HepG2 (cell line): ENCODE measurements around the gene PATZ1. TPM values are rescaled to one million over a fixed set of nuclear protein-coding genes. Genes with fewer than 3 reads are reported as not detected.

Experiments used
- ATAC-seq: fragments of 200-7000 bp; cut with Tn5 transposase; 3 replicates; pipeline ENCODE4 v1.9.1; 2020; ENCODE audit warnings: mild to moderate bottlenecking, moderate library complexity
- BruUV-seq: library from RNA; stranded (reverse); fragments of 400-500 nt; replicated peaks from 2 replicates; lab custom pipeline; 2021; lab: Mats Ljungman, UMichigan
- CTCF ChIA-PET: fragments of 300-600 bp; formaldehyde crosslinking; extraction: SDS; loops from one replicate; lab custom pipeline; 2021; ENCODE audit warnings: low total read pairs, inconsistent platforms, low intra/inter-chr PET ratio; lab: Yijun Ruan, JAX
- POLR2A ChIA-PET: fragments of 350-600 bp; sonication (Branson Sonifier 250); formaldehyde crosslinking; loops from one replicate; lab custom pipeline; 2020; ENCODE audit warnings: antibody characterized with exemption, inconsistent platforms; lab: Yijun Ruan, JAX
- DNase-seq: peaks from one replicate; pipeline ENCODE4 v3.0.0-alpha.2; 2015; ENCODE audit warnings: low spot score
- FAIRE-seq: peaks from 3 replicates; lab custom pipeline; 2011; peaks lifted over from hg19 to GRCh38; lab: Jason Lieb, UNC
- H2AFZ ChIP-seq: one replicate; pipeline ENCODE4 v1.6.1; 2011; ENCODE audit warnings: low read length, inconsistent platforms
- H3K27ac ChIP-seq: fragments of 300-600 bp; 3 replicates; pipeline ENCODE4 v1.8.0; 2011; ENCODE audit warnings: mixed run types, mild to moderate bottlenecking, mixed read lengths, low read length, inconsistent platforms; ENCODE audit not compliant: insufficient read depth; ENCODE audit errors: extremely low read length
- H3K27me3 ChIP-seq, 2 experiments: fragments of 200-600 bp in 1 of 2; 2 replicates in 1 of 2; 3 replicates in 1 of 2; pipeline versions ENCODE4 v1.6.0 to v1.8.0; 2011; ENCODE audit warnings: low read length in 2 of 2, mild to moderate bottlenecking in 2 of 2, moderate library complexity in 2 of 2, inconsistent platforms in 1 of 2; ENCODE audit not compliant: insufficient read depth in 2 of 2, control insufficient read depth in 1 of 2
- H3K36me3 ChIP-seq, 2 experiments: fragments of 200-600 bp in 1 of 2; replicated peaks in 1 of 2; 2 replicates in 1 of 2; 3 replicates in 1 of 2; pipeline versions ENCODE4 v1.5.1 to v1.8.0; 2011; ENCODE audit warnings: low read length in 2 of 2, inconsistent platforms in 1 of 2; ENCODE audit not compliant: insufficient read depth in 2 of 2, control insufficient read depth in 1 of 2
- H3K4me1 ChIP-seq: 2 replicates; pipeline ENCODE4 v1.5.1; 2012; ENCODE audit warnings: low read length, inconsistent platforms; ENCODE audit not compliant: insufficient read depth
- H3K4me2 ChIP-seq: 2 replicates; pipeline ENCODE4 v1.6.0; 2011; ENCODE audit warnings: low read depth, low read length, inconsistent platforms
- H3K4me3 ChIP-seq, 3 experiments: fragments of 200-600 bp in 1 of 3; sonication (generic), shearing (Covaris generic) in 1 of 3; replicated peaks in 1 of 3; 2 replicates each; pipeline ENCODE4 v1.5.1; 2011 to 2016; ENCODE audit warnings: low read length in 3 of 3, inconsistent platforms in 2 of 3, low read depth in 2 of 3, mild to moderate bottlenecking in 2 of 3, control low read depth in 1 of 3, mixed read lengths in 1 of 3; ENCODE audit not compliant: insufficient read depth in 1 of 3
- H3K79me2 ChIP-seq: one replicate; pipeline ENCODE4 v1.6.1; 2011; ENCODE audit warnings: low read length, inconsistent platforms; ENCODE audit not compliant: insufficient read depth
- H3K9ac ChIP-seq: 2 replicates; pipeline ENCODE4 v1.6.0; 2011; ENCODE audit warnings: mild to moderate bottlenecking, low read depth, low read length, inconsistent platforms; ENCODE audit not compliant: insufficient read depth
- H3K9me3 ChIP-seq: 2 replicates; pipeline ENCODE4 v1.5.1; 2012; ENCODE audit warnings: mild to moderate bottlenecking, low read length
- H4K20me1 ChIP-seq: 2 replicates; pipeline ENCODE4 v1.6.0; 2011; ENCODE audit warnings: inconsistent platforms, mild to moderate bottlenecking, low read length, moderate library complexity; ENCODE audit not compliant: insufficient read depth
- GMEB2 ChIP-seq: IDR thresholded peaks from 2 replicates; pipeline ENCODE4 v1.6.1; 2016; ENCODE audit warnings: missing biosample characterization, missing genetic modification reagents, low read depth
- NR1H2 ChIP-seq: sonication (generic); formaldehyde crosslinking; IDR thresholded peaks from 2 replicates; pipeline ENCODE4 v1.8.1; 2022; ENCODE audit warnings: low read depth, missing genetic modification reagents, borderline replicate concordance
- ZNF20 ChIP-seq: sonication (generic); formaldehyde crosslinking; IDR thresholded peaks from 2 replicates; pipeline ENCODE4 v1.4.0; 2020; ENCODE audit warnings: mild to moderate bottlenecking, moderate library complexity, missing genetic modification reagents
- in situ Hi-C: cut with HindIII; loops from 2 replicates; pipeline ENCODE4 v1.10.0; 2017; ENCODE audit warnings: low pct_unique_long_range_greater_than_20kb; ENCODE audit not compliant: extremely low pct_ligation_motif_present
- intact Hi-C: fragments of 100-400 bp; cut with micrococcal nuclease; formaldehyde crosslinking; loops from one replicate; pipeline ENCODE4 v1.10.0; 2022; ENCODE audit not compliant: unreplicated experiment
- polyA plus RNA-seq, 8 experiments: library from polyadenylated mRNA; depleted of rRNA in 3 of 8; stranded (reverse) in 7 of 8; unstranded in 1 of 8; fragments of >200 nt; fragmentation: Illumina TruSeq in 4 of 8; extraction: Trizol in 4 of 8; gene quantifications; 2 replicates each; pipeline versions ENCODE4 v1.2.1 to v1.2.3, GENCODE V29; 2011 to 2016; ENCODE audit warnings: low read depth in 4 of 8, missing spikeins in 1 of 8, mixed read lengths in 1 of 8; ENCODE audit not compliant: insufficient read depth in 1 of 8
- total RNA-seq, 5 experiments: library from RNA; depleted of rRNA; stranded (reverse); fragments of >200 nt; fragmentation: Illumina TruSeq; extraction: Trizol; gene quantifications; 2 replicates each; pipeline ENCODE4 v1.2.3, GENCODE V29; 2016; ENCODE audit warnings: low read depth in 1 of 5
- TF ChIP-seq, protein P1 (sequence below): sonication (generic); formaldehyde crosslinking; IDR thresholded peaks from 2 replicates; pipeline ENCODE4 v1.8.0; 2022; ENCODE audit warnings: low read depth, missing genetic modification reagents
- TF ChIP-seq, protein P2 (sequence below): sonication (generic); formaldehyde crosslinking; IDR thresholded peaks from 2 replicates; pipeline ENCODE4 v1.8.0; 2022; ENCODE audit warnings: mild to moderate bottlenecking, missing genetic modification reagents, borderline replicate concordance

The PATZ1 gene
- total and polyA plus RNA-seq, 2 of the 13 experiments (the other 11 are each of a cell fraction or from before 2014, with no cell fraction given), result 24.9 to 30.5 TPM

DNA sequence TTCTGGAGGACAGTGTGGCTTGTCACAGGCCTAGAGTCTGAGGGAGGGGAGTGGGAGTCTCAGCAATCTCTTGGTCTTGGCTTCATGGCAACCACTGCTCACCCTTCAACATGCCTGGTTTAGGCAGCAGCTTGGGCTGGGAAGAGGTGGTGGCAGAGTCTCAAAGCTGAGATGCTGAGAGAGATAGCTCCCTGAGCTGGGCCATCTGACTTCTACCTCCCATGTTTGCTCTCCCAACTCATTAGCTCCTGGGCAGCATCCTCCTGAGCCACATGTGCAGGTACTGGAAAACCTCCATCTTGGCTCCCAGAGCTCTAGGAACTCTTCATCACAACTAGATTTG lies 66.8 kb downstream of the PATZ1 start:
- DNase-seq, result no peak
- peaks cover 18 to 38% of the 10 kb centered on the region in 2 experiments for H3K36me3 ChIP-seq
- no peak overlapping the region for H3K4me3 ChIP-seq
- no peaks in the 10 kb centered on the region for H3K27me3 ChIP-seq
- no peak overlapping the region for H3K4me2 ChIP-seq
- no peaks in the 10 kb centered on the region for H3K79me2 ChIP-seq
- H2AFZ ChIP-seq, result no peak overlapping the region
- POLR2A ChIA-PET, result interaction anchor here (0.8 to 1.1 kb wide), 2 partner anchors 11 to 13 kb away, joined by 3 read pairs; partner anchors contain the start of gene PIK3IP1
- FAIRE-seq, result no peak
- H3K9me3 ChIP-seq, result no peaks in the 10 kb centered on the region
- H3K9ac ChIP-seq, result no peak overlapping the region
- BruUV-seq, result no TSS peak
- H4K20me1 ChIP-seq, result no peaks in the 10 kb centered on the region
- no peak for ATAC-seq
- in situ Hi-C loops (no loop called here), intact Hi-C loops (no loop called here)
- CTCF ChIA-PET, result no interaction called here
- peaks cover 10% of the 10 kb centered on the region for H3K4me1 ChIP-seq
- TF ChIP-seq, protein P1, sequence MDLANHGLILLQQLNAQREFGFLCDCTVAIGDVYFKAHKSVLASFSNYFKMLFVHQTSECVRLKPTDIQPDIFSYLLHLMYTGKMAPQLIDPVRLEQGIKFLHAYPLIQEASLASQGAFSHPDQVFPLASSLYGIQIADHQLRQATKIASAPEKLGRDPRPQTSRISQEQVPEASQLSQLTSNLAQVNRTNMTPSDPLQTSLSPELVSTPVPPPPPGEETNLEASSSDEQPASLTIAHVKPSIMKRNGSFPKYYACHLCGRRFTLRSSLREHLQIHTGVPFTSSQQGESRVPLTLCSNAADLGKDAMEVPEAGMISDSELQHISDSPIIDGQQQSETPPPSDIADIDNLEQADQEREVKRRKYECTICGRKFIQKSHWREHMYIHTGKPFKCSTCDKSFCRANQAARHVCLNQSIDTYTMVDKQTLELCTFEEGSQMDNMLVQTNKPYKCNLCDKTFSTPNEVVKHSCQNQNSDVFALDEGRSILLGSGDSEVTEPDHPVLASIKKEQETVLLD (CRISPR knock-in tag), result no peak
- TF ChIP-seq ZNF20 (CRISPR knock-in tag) (no peak), NR1H2 (CRISPR knock-in tag) (no peak), GMEB2 (no peak)
- TF ChIP-seq, protein P2, sequence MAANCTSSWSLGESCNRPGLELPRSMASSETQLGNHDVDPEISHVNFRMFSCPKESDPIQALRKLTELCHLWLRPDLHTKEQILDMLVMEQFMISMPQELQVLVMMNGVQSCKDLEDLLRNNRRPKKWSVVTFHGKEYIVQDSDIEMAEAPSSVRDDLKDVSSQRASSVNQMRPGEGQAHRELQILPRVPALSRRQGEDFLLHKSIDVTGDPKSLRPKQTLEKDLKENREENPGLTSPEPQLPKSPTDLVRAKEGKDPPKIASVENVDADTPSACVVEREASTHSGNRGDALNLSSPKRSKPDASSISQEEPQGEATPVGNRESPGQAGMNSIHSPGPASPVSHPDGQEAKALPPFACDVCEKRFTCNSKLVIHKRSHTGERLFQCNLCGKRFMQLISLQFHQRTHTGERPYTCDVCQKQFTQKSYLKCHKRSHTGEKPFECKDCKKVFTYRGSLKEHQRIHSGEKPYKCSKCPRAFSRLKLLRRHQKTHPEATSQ, result no peak
- no peak overlapping the region for H3K27ac ChIP-seq
